Measurements from ENCODE around the gene GPC6. TPM values are rescaled to one million over a fixed set of nuclear protein-coding genes. Genes with fewer than 3 reads are reported as not detected.

Gene GPC6
- total and polyA plus RNA-seq, 4 donors = 5.9 to 29.1 (median 18.2) TPM

- no peak overlapping the region for H3K9ac ChIP-seq (ENCODE audit: low read depth in 1 of 2, low read length in 2 of 2)
- 43% methylated on average over 2 of the region's 2 CpGs for WGBS
- H3K4me1 ChIP-seq (ENCODE audit: control insufficient read depth in 4 of 4, insufficient read depth in 4 of 4, low read length in 3 of 4) = peaks cover 8 to 35% (median 32%) of the 10 kb centered on the region in 4 donors
- no peaks in the 10 kb centered on the region for H3K36me3 ChIP-seq (ENCODE audit: control insufficient read depth in 4 of 4, insufficient read depth in 3 of 4, low read depth in 1 of 4, low read length in 3 of 4)
- TF ChIP-seq HNF4G (IDR thresholded peaks at IDR 0.05) (no peak), MAX (IDR thresholded peaks at IDR 0.05) (peak; percentile 22), RAD21 (IDR thresholded peaks at IDR 0.05) (peak; percentile 18 to 27), RXRA (IDR thresholded peaks at IDR 0.05) (peak; percentile 30 to 51), FOXA2 (IDR thresholded peaks at IDR 0.05) (peak; percentile 18), HNF4A (conservative IDR thresholded peaks at IDR 0.05) (peak; percentile 33 to 43), GABPA (IDR thresholded peaks at IDR 0.05 in 1 of 2, conservative IDR thresholded peaks at IDR 0.05 in 1 of 2) (no peak)
- no peaks in the 10 kb centered on the region for H3K27me3 ChIP-seq (ENCODE audit: control insufficient read depth in 4 of 4, insufficient read depth in 4 of 4, low read length in 3 of 4)
- H3K9me3 ChIP-seq (ENCODE audit: control insufficient read depth in 4 of 4, low read length in 3 of 4) = peaks cover 0 to 6% (median 0%) of the 10 kb centered on the region in 4 donors
- no peak overlapping the region for H3K4me3 ChIP-seq (ENCODE audit: low read depth in 1 of 3, low read length in 3 of 3)
- DNase-seq (ENCODE audit: low spot score) = no peak
- H3K27ac ChIP-seq (ENCODE audit: low read depth in 1 of 2, low read length in 2 of 2) = peak overlapping the region; percentile 40 to 61
Measured at GRCh38 chr13:93235258-93236015, 8.8 kb downstream of the GPC6 start.

GRCh38 chr13:93238711-93239110 is 12.1 kb downstream of the GPC6 start:
- no peak overlapping the region for H3K27ac ChIP-seq (ENCODE audit: low read depth in 1 of 2, low read length in 2 of 2)
- WGBS = 97% methylated on average over 1 of the region's 1 CpG
- no peak overlapping the region for H3K4me3 ChIP-seq (ENCODE audit: low read depth in 1 of 3, low read length in 3 of 3)
- H3K9me3 ChIP-seq (ENCODE audit: control insufficient read depth in 4 of 4, low read length in 3 of 4) = peaks cover 0 to 6% (median 0%) of the 10 kb centered on the region in 4 donors
- H3K27me3 ChIP-seq (ENCODE audit: control insufficient read depth in 4 of 4, insufficient read depth in 4 of 4, low read length in 3 of 4) = no peaks in the 10 kb centered on the region
- no peak overlapping the region for H3K9ac ChIP-seq (ENCODE audit: low read depth in 1 of 2, low read length in 2 of 2)
- TF ChIP-seq FOXA1 (IDR thresholded peaks at IDR 0.05) (no peak), SP1 (IDR thresholded peaks at IDR 0.05) (no peak), CTCF (IDR thresholded peaks at IDR 0.05; ENCODE audit: low read depth, low read length, missing input control) (no peak), EGR1 (IDR thresholded peaks at IDR 0.05; ENCODE audit: low read depth in 2 of 2) (no peak), RXRA (IDR thresholded peaks at IDR 0.05) (no peak), RAD21 (IDR thresholded peaks at IDR 0.05) (no peak), TAF1 (conservative IDR thresholded peaks at IDR 0.05) (no peak)
- no peaks in the 10 kb centered on the region for H3K36me3 ChIP-seq (ENCODE audit: control insufficient read depth in 4 of 4, insufficient read depth in 3 of 4, low read depth in 1 of 4, low read length in 3 of 4)
- peaks cover 3 to 24% (median 20%) of the 10 kb centered on the region in 4 donors for H3K4me1 ChIP-seq (ENCODE audit: control insufficient read depth in 4 of 4, insufficient read depth in 4 of 4, low read length in 3 of 4)
- no peak for DNase-seq (ENCODE audit: low spot score)

GRCh38 chr13:93243375-93244063 is 16.9 kb downstream of the GPC6 start:
- 89% methylated on average over 7 of the region's 7 CpGs for WGBS
- no peaks in the 10 kb centered on the region for H3K9me3 ChIP-seq (ENCODE audit: control insufficient read depth in 4 of 4, low read length in 3 of 4)
- no peak overlapping the region for H3K9ac ChIP-seq (ENCODE audit: low read depth in 1 of 2, low read length in 2 of 2)
- peaks cover 5 to 17% (median 12%) of the 10 kb centered on the region in 4 donors for H3K4me1 ChIP-seq (ENCODE audit: control insufficient read depth in 4 of 4, insufficient read depth in 4 of 4, low read length in 3 of 4)
- H3K27ac ChIP-seq (ENCODE audit: low read depth in 1 of 2, low read length in 2 of 2) = peak overlapping the region in 1 of 2 donors; percentile 8
- H3K27me3 ChIP-seq (ENCODE audit: control insufficient read depth in 4 of 4, insufficient read depth in 4 of 4, low read length in 3 of 4) = no peaks in the 10 kb centered on the region
- H3K4me3 ChIP-seq (ENCODE audit: low read depth in 1 of 3, low read length in 3 of 3) = no peak overlapping the region
- H3K36me3 ChIP-seq (ENCODE audit: control insufficient read depth in 4 of 4, insufficient read depth in 3 of 4, low read depth in 1 of 4, low read length in 3 of 4) = no peaks in the 10 kb centered on the region
- no peak for TF ChIP-seq RXRA (IDR thresholded peaks at IDR 0.05)
- TF ChIP-seq HNF4G (IDR thresholded peaks at IDR 0.05) = no peak
- no peak for TF ChIP-seq REST (IDR thresholded peaks at IDR 0.05)
- no peak for TF ChIP-seq HNF4A (conservative IDR thresholded peaks at IDR 0.05)
- no peak for TF ChIP-seq SP1 (IDR thresholded peaks at IDR 0.05)
- DNase-seq (ENCODE audit: low spot score) = no peak

All from liver (tissue), 9 donors.